ENCODE results near the gene ABT1. TPM values are rescaled to one million over a fixed set of nuclear protein-coding genes. Genes with fewer than 3 reads are reported as not detected.

ABT1 gene
- total and polyA plus RNA-seq, 8 donors, result 9.8 to 16.9 (median 15.2) TPM

GRCh38 chr6:26578741-26579140, 18.0 kb upstream of the ABT1 start:
- intact Hi-C loops (cut with DNase I), result no loop called here
- Histone ChIP-seq H3K4me1 (peaks cover 0 to 13% of the 10 kb centered on the region in 2 donors), H3K27me3 (peaks cover 0 to 59% of the 10 kb centered on the region in 2 donors), H3K27ac (no peak overlapping the region), H3K9me3 (peaks cover 0 to 8% of the 10 kb centered on the region in 2 donors), H3K4me3 (no peak overlapping the region), H3K36me3 (no peaks in the 10 kb centered on the region)
- ATAC-seq, result no peak
- TF ChIP-seq CTCF (IDR thresholded peaks at IDR 0.05), result no peak
- DNase-seq, result no peak

DNA sequence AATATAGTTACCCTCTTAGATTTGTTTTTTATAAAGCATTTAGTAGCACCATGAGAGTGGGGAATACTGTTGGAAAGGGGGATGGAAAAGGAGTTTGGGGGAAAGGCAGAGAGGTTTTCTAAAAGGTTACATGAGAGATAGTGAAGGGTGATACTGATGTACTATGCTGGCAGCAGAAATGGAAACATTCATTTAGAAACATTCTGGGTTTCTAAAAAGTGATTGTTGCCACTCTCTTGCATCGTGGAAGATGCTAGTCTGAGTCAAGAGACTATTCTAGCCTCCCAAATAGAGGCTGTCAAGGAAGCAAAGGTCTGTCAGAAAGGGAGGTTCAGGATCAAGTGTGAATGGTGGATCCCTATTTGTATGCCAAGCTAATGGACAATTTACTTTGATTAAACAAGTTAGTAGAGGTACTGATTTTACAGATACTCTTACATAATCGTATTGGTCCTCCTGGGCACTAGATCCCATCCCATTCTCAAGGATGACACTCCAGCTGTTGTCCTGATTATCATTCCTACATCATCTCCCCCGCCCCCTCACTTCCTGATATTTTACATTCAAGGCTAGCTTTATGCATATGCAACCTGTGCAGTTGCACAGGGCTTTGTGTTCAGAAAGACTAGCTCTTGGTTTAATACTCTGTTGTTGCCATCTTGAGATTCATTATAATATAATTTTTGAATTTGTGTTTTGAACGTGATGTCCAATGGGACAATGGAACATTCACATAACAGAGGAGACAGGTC, 15.4 kb upstream of the ABT1 start:
- intact Hi-C loops (cut with DNase I), result no loop called here
- Histone ChIP-seq H3K4me3 (no peak overlapping the region), H3K27me3 (peaks cover 0 to 74% of the 10 kb centered on the region in 2 donors), H3K27ac (no peak overlapping the region), H3K4me1 (peaks cover 0 to 12% of the 10 kb centered on the region in 2 donors), H3K9me3 (peaks cover 0 to 8% of the 10 kb centered on the region in 2 donors), H3K36me3 (no peaks in the 10 kb centered on the region)
- ATAC-seq, result no peak
- TF ChIP-seq CTCF (IDR thresholded peaks at IDR 0.05), result no peak
- no peak for DNase-seq

- Histone ChIP-seq H3K27me3 (peaks cover 24 to 73% of the 10 kb centered on the region in 2 donors), H3K27ac (no peak overlapping the region), H3K4me1 (no peaks in the 10 kb centered on the region), H3K9me3 (no peaks in the 10 kb centered on the region), H3K36me3 (no peaks in the 10 kb centered on the region), H3K4me3 (no peak overlapping the region)
- ATAC-seq (no peak), DNase-seq (no peak)
- TF ChIP-seq CTCF (IDR thresholded peaks at IDR 0.05), result no peak
- intact Hi-C loops (cut with DNase I), result no loop called here
Measured at GRCh38 chr6:26588965-26589364, 7.8 kb upstream of the ABT1 start.

DNA sequence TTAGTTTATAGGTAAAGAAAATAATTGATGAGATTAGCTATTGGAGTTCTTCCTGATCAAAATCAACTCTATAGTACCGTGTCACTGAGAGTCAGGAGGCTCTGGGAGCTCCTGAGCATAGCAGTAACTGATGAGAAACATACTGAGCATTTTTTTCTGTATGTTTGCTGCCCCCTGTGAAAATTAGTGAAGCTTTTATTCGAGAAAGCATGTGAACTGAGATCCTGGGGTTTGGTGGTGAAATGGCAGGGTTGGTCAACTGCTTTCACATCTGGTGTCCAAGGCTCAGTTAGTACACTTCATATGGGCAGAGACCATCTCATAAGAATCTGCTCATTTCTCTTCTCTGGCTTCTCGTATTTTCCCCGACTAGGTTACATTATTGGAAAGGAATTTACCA, 4.1 kb upstream of the ABT1 start:
- Histone ChIP-seq H3K9me3 (no peaks in the 10 kb centered on the region), H3K4me3 (no peak overlapping the region), H3K27me3 (peaks cover 24 to 53% of the 10 kb centered on the region in 2 donors), H3K36me3 (no peaks in the 10 kb centered on the region), H3K27ac (no peak overlapping the region), H3K4me1 (peaks cover 2 to 23% of the 10 kb centered on the region in 2 donors)
- no peak for DNase-seq
- TF ChIP-seq CTCF (IDR thresholded peaks at IDR 0.05), result no peak
- ATAC-seq, result no peak
- intact Hi-C loops (cut with DNase I), result loop anchor here in 1 of 2 donors (10.0 kb wide), 1 partner anchor 258 kb away; no protein-coding TSS in a partner anchor

DNA sequence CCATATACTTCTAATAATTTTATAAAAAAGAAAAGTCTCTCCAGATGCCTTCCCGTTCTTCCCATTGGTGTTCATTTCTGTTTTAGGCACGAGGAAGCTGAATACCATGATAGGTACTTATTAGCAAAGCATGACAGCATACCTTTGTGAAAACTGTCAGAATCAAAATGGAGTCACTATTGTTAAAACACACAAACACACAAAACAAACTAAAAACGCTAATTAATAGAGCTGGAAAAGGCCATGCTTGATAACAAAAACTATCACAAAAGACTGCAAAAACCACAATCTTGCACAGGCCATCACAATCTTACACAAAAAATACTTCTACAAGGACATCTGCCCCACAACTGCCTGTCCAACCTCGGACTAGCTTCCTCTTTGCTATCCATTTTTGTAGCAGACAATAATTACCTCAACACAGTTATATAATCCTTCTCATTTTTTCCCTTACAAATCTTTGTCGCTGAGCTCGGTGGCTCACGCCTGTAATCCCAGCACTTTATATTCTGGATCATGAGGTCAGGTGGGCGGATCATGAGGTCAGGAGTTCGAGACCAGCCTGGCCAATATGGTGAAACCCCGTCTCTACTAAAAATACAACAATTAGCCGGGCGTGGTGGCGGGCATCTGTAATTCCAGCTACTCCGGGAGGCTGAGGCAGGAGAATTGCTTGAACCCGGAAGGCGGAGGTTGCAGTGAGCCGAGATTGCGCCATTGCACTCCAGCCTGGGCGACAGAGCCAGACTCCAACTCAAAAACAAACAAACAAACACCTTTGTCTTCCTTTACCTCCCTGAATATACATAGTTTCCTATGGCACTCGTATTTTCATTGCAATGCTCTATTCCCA, 3.2 kb upstream of the ABT1 start:
- Histone ChIP-seq H3K9me3 (no peaks in the 10 kb centered on the region), H3K4me1 (peaks cover 5 to 30% of the 10 kb centered on the region in 2 donors), H3K4me3 (no peak overlapping the region), H3K27ac (no peak overlapping the region), H3K27me3 (peaks cover 24 to 53% of the 10 kb centered on the region in 2 donors), H3K36me3 (peaks cover 0 to 6% of the 10 kb centered on the region in 2 donors)
- DNase-seq (no peak), ATAC-seq (no peak)
- TF ChIP-seq CTCF (IDR thresholded peaks at IDR 0.05), result no peak
- intact Hi-C loops (cut with DNase I), result loop anchor here in 1 of 2 donors (10.0 kb wide), 1 partner anchor 259 kb away; no protein-coding TSS in a partner anchor
